Medulla oblongata (tissue), 1 donor: Measurements from ENCODE around the gene NINL.

Experiments
- DNase-seq: peaks from one replicate; pipeline ENCODE4 v3.0.0-alpha.2; 2015; ENCODE audit errors: extremely low spot score

The NINL gene

DNA sequence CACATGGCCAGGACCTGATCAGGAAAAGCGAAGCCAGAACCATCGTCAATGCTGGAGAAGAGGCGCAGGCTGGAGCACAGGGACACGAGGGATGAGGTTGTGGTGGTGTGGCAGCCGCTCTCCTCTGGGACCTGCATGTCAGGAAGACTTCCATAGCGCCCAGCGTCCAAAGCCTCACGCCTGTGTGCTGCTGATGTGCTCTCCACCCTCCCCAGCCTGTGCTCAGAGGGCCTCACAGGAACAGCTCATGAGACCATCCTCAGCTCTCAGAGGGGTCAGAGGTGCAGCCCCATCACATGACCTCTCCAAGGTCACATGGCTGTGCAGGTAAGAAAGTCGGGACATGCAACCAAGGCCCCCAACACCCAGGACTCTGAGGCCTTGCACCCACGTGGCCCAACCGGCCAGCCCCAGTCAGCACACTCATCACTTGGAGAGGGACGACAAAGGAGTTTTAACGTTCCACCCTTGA is 84.4 kb downstream of the NINL start:
- no peak for DNase-seq

DNA sequence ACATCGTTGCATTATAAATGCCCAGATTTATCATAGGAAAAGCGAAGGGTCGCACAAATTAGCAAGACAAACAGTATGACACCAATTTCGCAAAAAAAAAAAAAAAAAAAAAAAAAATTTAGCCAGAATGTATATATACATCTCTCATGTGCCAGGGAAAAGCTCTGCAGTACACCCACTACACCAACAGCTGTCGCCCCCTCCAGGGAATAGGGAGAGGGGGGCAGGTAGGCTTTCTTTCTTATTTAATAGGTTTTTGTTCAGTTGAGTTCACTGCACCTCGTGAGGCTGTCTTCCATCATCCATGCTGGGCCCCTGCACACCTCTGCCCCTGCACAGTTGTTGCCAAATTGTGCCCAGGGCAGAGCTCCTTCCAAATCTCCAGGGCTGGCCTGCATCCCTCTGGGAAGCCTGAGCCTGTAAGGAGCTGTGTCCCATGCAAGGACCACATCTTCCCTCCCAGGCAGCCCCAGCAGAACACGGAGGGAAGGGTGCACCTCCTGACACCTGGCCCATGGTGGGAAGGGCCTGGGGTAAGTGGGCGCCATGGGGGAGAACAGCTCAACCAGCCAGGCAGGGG is 85.4 kb downstream of the NINL start:
- no peak for DNase-seq

DNA sequence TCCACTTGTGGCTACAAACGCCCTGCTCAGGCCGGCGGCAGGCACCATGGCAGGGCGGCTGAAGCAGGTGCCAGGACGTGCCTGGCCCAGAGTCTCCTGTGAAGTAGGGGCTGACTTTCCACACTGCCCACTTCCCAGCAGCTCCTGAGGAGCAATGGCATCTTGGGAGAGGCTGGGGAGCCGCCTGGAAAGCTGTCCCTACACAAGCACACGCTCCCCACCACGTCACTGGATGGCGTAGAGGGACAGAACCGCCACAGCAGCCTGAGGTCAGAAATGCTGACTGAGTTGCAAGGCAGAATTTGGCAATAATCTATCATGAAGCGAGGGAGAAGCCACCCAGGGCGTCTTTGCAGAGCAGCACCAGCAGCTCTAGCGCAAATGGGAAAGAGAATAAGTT is 86.3 kb downstream of the NINL start:
- DNase-seq: no peak

DNA sequence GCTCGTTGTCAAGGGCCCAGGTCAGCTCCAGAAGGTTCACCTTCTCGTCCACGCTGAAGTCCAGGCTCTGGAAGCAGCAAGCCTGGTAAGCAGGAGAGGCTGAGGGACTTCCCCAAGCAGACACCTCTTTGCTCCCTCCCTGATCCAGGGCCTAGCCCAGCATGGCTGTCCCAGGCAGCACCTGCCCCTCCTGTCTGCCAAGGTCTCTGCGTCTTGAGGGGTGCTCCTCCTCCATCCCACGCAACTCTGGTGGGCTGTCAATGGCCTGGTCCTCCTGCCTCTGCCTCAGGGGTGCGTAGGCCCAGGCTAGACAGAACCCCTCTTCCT is 87.1 kb downstream of the NINL start:
- DNase-seq: no peak

DNA sequence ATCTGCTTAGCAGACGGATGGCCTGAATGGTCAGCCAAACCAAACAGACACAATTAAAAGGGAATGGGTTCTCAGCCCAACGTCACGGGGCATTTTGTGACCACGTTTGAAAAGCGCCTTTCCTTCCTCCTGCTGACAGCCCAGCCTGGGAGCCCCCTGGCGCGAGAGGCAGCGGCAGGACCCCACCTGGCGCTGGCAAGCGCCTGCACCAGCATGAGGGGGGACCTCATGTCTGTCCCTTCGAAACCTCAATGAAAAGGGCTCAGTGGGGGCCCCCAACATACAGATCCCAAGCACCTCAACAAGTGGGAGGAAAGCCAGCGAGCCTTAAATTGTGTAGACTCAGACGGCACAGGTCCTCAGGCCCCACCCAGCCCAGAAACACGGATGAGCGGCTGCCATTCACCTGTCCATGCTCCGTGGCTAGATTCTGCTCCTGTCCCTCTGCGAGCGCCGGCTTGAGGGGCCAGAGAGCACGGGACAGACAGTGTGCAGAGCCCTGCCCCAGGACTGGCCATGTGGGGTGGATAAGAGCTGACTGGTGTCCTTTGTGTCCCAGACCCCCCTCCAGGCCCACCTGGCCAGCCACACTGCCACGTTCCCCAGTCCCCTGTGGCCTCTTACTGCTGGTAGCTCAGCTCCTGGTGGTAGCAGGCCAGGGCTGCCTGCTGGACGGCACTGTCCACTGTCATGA is 87.6 kb downstream of the NINL start:
- DNase-seq: no peak

DNA sequence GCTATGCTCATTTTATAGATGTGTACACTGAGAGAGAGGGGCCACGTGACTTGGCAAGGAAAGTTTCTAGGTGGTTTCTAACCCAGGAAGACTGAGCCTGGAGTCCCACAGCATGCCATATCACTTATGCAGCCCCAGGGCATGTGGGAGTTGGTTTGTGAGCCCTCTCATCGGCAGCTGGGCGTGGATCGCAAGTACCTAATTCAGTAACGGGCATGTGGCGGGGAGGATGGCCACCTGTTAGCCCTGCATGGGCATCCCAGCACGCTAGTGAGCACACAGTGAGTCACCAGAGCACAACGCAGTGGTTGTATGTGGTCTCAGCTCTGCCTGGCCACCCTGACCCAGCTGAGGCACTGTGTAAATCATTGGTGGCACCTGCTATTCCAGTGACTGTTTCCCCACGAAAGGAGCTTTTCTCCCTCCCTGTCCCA is 88.3 kb downstream of the NINL start:
- no peak for DNase-seq

DNA sequence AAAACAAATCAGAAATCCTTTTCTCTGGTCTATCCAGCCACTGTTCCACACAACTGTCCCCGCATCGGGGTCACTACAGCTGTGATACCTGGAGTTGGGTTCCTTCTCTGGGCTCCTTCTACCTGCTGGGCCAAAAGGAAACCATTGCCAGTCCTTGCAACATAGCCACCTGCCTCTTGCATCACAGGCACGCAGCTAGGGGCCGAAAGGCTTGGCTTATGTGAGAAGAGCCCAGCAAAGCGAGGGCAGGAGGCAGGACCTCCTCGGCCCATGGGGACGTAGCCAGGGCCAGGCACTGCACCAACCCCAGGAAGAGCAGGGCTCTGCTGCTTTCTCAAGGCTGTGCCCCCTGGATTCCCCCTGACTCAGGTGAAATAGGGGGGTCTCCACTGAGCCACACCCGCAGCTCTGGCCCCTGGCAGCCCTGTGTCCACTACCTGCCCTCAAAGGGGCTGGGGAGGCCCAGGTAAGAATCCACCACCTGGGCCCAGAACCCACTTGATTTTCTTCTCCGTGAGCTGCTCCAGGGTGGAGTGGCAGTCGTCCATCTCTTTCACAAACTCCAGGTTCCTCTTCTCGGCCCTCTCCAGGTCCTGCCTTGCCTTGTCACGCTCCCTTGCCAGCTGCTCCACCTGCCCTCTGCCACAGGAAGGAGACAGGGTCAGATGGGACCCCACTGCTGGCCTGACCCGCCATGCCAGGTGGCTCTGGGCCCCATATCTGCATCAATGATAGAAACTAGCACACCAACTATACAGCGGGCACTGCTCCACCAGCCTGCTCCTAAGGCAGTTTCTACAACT is 89.0 kb downstream of the NINL start:
- no peak for DNase-seq

DNA sequence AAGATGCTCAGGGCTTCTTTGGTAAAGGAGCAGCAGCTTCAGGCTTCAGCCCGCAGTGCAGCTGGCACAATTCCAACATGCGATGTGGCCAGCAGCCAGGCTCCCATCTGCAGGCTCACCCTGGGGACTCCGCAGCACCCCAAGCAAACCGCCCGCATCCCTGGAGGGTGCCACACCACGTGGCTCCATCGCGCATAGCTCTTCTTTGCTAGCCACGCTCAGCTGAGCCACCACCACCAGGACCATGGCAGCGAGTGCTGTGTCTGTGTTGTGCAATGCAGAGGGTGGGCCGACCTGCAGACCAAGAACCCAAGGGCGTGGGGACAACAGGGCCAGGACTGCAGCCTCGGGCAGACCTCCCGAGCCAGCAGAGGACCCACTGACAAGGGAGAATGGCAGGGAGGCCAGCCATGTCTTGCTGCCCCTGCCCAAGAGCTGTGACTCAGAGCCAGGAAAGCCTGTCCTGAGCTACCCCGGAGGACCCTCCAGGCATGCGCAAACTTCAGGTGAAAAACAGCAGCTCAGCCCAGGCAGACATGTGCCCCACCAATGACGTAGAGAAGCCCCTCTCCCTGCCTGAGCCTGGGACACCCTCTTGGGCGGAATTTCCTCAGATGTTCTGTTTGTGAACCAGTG is 90.0 kb downstream of the NINL start:
- no peak for DNase-seq

DNA sequence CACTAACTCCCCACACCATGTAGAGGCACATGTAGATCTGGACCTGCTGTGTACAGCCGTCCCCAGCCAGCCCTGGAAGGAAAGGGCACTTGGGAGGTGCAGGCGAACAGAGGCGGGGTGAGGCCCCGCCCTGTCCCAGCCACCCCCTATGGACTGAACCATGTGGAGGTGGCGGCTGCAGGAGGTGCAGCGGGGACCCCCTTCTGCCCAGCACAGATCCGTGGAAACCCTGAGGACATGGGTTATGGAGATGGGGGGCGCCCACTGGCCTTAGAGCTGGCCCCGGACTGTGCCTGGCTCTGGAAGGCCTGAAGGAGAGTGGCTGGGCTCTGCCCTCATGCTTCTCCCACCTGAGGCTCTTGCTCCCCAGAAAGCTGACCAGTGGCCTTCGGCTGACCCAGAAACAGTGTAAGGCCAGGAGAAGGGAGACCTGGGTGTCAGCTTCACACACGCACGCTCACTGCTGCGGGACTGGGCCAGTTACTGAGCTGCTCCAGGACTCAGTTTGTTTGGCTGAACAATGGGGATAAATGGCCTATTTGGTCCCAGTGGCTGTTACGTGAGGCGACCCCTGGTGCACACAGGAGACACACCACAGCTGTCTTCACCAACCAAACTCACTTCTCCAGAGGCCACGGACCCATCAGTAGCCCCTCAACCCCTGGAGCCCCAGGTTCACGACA is 90.7 kb downstream of the NINL start:
- no peak for DNase-seq

DNA sequence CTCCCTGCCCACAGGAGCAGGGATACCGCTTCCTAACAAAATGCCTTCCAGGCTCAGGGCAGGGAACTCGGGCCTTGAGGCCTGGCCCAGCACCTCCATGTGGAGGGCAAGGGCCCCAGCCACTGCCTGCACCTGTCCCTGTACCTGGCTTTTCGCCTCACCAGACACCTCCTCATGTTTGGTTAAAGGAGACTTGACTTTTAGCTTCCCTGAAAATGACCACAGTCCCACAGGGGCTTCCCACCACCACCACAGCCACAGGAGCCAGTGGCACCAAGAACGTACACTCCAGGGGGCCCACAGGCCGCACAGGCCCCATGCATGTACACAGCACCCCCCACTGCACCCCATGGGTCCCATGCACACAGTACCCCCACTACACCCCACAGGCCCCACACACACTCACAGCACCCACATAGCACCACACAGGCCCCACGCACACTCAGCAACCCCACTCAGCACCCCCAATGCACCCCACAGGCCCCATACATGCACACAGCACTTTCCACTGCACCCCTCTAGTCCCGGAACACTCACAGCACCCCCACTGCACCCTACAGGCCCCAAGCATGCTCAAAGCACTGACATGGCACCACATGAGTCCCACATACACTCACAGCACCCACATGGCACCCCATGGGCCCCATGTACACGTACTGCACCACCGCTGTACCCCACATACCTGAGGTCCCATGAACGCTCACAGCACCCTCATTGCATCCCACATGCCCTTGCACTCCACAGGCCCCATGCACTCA is 91.4 kb downstream of the NINL start:
- DNase-seq: no peak

DNA sequence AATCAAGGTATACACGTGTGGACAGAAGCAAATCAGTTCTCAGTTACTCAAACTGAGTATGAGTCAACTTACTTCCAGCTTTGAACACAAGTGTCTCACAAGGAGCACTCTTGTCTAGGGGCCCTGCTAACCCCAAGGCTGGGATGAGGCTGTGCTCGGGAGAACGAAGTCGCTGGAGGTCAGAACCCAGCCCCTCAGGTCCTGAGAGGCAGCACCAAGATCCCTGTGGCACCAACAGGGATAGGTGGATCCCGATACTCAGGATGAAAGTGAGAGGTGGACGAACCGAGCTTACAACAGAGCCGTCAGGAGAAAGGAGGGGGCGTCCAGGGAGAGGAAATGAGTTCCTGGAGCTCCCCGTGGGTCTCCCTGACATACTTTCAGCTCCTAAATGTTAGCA is 92.2 kb downstream of the NINL start:
- DNase-seq: no peak

DNA sequence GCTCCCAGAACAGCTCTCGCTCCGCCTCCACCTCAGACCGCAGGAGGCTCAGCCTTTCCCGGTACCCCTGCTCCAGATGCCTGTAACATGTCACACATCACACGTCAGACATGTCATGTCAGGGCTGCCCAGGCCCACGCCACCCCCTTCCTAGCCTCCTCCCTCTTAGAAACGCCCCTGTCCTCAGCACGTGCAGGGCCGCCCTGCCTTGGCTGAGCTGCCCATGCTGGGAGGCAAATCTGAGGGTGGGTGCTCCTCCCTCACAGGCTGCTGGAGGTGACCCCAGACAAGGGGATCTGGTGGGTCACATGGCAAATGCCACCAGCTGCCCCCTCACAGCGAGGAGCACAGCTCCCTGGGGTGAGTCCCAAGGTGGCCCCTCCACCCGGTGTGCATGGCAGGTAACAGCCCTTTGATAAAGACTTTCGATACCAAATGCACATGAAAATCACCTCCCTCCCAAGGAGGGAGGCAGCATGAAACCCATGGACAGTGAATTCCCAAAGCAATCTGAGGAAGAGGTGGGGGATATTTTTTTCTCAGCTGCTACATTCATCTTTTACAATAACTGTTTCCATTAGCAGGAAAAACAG is 93.8 kb downstream of the NINL start:
- no peak for DNase-seq

DNA sequence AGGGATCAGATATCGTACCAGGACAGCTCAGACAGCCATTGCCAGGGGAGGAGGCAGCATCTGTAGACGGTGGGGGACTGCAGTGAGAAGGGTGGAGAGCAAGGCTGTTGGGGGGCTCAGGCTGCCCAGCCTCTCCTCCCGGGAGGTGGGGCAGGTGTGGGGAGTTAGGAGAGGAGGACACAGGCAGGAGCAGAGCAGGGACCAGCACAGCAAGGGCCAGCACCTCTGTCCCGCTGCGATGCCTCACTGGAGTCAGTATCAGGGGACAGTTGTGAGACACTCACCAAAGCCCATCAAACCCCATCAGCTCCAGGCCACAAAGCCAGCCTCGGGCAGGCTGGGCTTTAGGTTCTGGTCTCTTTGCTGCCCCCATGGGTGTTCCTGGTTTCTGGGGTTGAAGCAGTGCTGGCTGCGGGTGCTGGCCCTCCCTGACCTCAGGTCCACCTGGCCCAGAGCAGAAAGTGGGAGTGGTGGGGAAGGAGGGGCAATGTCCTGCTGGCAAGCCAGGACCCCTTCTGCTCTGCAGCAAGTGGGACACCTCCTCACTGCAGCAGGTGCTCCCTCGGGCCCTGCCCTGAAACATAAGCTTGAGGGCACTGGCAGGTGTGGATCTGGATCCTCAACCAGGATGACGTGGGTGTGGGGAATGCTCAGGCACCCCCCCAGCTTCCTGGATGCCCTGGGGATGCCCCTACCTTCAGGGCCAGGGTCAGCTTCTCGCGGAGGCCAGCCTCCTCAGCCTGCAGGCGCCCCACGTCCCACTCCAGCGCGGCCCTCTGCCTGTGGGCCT is 94.5 kb downstream of the NINL start:
- no peak for DNase-seq

DNA sequence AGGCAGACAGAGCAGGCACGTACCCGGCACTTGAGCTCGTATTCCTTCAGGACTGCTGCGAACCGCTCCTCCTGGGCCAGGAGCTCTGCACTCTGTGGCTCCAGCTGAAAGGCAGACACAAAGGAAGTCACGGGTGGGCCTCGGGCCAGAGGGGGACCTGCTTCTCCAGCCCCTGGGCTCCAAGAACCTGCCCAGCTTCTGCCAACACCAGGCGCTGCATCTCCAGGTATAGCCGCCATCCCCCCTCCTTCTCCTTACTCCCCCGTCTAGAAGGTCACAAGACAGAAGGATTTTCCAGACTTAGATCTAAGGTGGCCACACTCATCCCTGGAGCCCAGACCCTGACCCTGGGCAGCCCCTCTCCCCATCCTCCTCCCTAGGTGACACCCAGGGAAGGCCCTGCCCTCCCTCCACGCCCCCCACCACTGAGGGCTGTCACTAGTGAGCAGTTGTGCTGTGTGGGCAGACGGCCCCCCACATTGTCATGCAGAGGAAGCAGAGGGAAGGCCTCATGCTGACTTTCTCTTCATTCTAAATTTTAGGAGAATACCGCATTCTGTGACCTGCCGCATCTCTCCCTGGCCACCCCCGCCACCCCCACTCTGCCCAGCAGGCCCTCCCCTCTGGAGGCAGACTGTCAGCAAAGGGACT is 96.0 kb downstream of the NINL start:
- no peak for DNase-seq

DNA sequence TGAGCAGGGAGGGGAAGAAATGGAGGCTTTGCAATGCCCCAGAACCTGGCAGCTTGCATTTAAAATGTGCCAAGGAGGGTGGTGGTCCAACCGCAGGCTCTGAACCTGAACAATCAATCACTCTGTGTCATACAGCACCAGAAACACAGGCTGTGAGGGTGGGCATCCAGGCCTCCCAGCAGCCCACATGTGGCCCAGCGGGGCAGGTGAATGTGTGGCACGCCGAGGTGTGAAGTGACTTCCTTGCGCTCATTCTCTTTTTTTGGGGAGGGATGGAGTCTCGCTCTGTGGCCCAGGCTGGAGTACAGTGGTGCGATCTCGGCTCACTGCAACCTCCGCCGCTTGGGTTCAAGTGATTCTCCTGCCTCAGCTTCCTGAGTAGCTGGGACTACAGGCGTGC is 97.4 kb downstream of the NINL start:
- DNase-seq: no peak

DNA sequence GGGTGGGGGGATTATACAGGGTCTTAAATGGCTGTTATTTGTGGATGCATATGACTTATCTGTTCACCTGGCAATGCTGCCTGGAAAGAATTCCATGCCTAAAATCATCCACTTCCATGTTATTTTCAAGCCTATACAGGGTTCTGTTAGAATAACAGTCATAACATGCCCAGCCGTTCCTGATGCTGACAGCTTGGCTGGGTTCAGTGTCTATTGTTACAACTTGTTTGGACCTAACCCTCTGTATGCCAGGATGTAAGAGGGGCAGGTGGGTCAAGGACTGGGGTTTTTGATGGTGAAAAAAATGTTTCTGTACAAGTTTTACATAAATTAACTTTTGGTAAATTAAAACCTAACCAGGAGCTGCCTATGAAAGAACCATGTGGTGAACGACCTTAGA is 98.0 kb downstream of the NINL start:
- DNase-seq: no peak

DNA sequence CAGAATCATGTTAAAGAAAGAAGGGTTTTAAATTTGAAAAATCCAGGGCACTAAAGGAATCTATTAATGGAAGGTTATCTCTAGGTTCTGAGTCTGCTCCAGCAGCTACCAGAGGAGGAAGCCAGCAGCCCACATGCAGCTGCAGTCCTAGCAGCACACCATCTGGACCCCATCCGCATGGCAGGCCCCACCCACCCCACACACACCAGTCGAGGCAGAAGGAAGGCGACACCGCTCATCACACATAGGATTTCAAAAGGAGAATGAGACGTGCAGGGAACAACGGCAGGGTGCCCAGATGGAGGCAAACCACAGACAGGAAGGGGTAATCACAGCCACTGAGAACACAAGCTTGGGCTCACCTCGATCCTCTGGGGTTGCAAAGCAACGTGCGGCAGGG is 99.0 kb downstream of the NINL start:
- DNase-seq: no peak

DNA sequence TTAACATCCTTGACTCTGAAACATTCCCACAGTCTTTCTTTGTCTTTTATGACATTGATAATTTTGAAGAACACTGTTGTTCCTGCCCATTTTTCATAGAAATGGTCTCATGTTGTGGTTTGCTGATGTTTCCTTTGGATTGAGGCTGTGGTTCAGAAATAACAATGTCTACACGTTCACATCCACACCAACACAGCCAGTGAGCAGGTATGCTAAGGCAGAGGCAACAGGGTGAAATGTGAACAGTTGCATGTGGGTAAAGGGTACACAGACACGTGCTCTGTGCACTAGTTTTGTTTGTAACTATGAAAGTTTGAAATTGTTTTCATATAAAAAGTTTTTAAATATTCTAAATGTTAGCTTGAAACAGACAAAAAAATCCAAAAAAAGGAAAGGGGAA is 99.5 kb downstream of the NINL start:
- DNase-seq: no peak

DNA sequence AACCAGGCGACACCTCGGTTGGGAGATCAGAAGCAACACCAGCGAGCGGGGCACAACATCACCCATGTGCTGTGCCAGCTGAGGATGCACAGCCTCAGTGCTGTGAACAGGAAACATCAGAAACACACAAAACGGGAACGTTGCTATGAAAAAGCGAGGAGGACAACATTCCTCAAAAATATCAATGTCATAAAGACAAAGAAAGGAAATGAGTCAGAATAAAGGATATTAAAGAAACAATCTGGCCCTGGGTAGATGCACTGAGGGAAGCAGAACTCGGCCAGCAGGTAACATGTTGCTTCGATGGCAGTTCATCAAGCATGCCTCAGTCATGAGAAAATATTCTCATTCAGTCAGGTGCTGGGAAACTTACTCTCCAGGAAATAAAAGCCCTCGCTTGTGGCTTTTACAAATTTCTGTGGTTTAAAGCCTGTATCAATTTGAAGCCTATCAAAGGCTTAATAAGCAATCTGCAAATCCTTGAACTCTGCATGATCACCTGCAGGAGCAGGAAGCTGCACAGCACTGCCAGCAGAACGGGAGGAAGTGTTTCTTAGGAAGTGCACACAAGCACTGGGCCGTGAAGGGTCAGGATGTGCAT is 100.3 kb downstream of the NINL start:
- no peak for DNase-seq
